ENCODE data around the gene KRTAP9-1.
"Not testable (repeated sequence)": the region's sequence is repeated elsewhere in the genome, so short reads cannot be mapped to it uniquely, and the experiment has no call there.

KRTAP9-1 gene

DNA sequence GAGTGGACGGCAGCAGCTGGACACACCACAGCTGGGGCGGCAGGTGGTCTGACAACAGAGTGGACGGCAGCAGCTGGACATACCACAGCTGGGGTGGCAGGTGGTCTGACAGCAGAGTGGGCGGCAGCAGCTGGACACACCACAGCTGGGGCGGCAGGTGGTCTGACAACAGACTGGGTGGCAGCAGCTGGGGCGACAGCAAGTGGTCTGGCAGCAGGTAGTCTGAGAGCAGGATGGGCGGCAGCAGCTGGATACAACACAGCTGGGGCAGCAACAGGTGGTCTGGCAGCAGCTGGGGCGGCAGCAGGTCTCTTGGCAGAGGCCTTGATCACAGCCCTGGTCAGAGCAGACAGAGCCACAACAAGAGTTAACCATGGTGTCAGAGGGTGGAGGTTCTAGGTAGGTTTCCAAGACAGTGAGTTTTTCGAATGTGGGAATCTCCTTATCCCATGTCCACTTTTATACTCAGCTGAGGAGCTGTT lies 5.2 kb upstream of the KRTAP9-1 start, which contains the start of gene KRTAP4-1:
KRTAP4-1 (minus strand) TSS at position 432 of the 482 bp plus-strand sequence; CDS start at position 375, 57 bp downstream.
- FAIRE-seq, result no peak

DNA sequence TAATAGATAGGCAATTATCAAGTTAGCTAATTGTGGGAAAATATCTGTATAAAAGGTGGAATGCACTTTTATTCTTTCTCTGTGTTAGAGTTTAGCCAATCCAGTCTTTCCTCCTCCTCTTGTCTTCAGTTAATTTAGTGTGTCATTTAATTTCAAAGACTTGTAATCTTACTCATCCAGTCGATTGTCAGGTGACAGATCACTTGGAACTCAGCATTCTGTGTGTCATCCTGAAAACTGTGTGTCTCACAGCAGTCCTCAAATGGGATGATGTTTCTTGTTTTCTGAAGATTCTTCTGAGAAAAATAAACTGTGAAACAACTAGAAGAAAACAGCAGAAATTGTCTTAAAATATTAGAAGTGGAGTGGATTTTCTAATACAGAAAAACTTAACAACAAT lies 4.7 kb upstream of the KRTAP9-1 start:
- no peak for FAIRE-seq

DNA sequence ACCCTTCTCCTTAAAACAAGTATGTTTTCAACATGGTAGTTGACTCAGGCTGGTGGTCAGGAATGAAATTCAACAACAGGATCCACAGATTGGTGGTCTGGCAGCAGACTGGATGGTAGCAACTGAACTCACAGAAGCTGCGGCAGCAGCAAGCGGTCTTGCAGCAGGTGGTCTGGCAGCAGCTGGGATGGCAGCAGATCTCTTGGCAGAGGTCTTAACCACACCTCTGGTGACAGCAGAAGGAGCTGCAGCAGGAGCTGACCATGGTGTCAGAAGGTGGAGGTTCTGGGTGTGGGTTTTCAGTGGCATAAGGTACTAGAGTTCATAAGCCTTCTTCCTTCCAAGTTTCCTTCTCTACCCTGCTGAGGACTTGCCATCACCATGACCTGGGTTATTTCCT lies 2.8 kb upstream of the KRTAP9-1 start:
- FAIRE-seq, result no peak

- FAIRE-seq, result no peak
Observed at GRCh38 chr17:41190328-41190727, 641 bp downstream of the KRTAP9-1 start.

- no peak for FAIRE-seq
Observed at GRCh38 chr17:41196068-41196467, 6.4 kb downstream of the KRTAP9-1 start.

DNA sequence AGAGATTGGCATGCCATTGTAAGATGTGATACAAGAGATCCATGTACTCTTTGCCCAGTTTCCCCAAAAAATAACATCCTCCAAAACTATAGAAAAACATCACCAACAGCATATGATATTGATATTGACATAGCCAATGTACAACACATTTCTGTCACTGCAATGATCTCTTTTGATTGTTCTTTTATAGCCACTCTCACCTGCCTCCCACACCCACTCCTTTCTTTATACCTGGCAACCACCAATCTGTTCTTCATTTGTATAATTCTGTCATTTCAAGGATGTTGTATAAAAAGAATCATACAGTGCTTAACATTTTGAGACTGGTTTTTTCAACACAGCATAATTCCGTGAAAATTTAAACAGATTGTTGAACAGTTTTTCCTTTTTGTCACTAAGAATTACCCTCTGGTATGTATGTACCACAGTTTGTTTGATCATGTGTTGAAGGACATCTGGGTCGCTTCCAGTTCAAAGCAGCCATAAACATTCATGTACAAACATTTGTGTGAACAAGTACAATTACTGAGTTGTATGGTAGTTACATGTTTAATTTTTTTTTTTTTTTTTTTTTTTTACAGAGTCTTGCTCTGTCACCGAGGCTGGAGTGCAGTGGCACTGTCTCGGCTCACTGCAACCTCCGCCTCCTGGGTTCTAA lies 9.9 kb downstream of the KRTAP9-1 start:
- FAIRE-seq, result no peak

- FAIRE-seq, result no peak
Observed at GRCh38 chr17:41211845-41212466, 22.3 kb downstream of the KRTAP9-1 start.

DNA sequence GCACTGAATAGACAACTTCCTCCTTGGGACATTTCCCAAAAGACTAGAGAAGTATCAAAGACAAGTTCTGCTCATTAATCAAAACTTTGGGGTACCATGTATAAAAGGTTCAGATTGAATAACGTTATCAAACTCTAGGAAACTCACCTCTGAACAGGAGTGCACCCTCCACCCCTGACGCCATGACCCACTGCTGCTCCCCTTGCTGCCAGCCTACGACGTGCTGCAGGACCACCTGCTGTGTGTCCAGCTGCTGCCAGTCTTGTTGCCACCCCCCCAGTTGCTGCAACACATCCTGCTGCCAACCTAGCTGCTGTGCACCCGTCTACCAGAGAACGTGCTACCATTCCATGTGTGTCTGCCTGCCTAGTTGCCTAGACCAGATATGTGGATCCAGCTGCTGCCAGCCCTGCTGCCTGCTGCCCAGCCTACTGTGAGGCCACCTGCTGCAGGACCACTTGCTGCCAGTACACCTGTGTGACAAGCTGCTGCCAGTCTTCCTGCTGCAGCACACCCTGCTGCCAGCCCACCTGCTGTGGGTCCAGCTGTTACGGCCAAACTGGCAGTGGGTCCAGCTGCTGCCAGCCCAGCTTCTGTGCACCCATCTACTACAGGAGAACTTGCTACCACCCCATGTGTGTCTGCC lies 23.0 kb downstream of the KRTAP9-1 start:
- FAIRE-seq, result no peak

- no peak for FAIRE-seq
Observed at GRCh38 chr17:41215681-41216080, 26.0 kb downstream of the KRTAP9-1 start.

GRCh38 chr17:41223821-41224220 lies 34.1 kb downstream of the KRTAP9-1 start:
- FAIRE-seq, result no peak

DNA sequence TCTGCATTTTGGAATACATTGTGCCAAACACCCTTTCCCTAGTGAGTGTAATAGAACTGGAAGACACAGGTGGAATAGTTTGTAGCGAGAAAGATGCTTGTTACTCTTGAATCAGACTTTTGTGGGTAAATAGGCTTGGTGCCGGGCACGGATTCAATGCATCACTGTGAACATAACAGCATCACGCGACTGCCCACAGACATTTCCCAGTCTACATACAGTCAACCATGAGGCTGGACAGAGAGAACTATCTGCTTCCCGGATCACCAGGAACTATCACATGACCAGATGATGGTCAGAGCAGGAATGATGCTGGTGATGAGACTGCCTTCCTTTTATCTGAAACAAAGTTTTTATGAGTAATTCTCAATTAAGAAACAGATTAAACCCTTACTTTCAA lies 36.4 kb downstream of the KRTAP9-1 start:
- FAIRE-seq, result no peak

DNA sequence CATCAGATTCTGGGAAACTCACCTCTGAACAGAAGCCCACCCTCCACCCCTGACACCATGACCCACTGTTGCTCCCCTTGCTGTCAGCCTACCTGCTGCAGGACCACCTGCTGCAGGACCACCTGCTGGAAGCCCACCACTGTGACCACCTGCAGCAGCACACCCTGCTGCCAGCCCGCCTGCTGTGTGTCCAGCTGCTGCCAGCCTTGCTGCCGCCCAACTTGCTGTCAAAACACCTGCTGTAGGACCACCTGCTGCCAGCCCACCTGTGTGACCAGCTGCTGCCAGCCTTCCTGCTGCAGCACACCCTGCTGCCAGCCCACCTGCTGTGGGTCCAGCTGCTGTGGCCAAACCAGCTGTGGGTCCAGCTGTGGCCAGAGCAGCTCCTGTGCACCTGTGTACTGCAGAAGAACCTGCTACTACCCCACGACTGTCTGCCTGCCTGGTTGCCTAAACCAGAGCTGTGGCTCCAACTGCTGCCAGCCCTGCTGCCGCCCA lies 37.0 kb downstream of the KRTAP9-1 start, which contains the start of gene KRTAP9-2:
KRTAP9-2 (plus strand) TSS at position 51 of the 498 bp plus-strand sequence; CDS start at position 58, 7 bp downstream.
- FAIRE-seq, result not testable (repeated sequence)

DNA sequence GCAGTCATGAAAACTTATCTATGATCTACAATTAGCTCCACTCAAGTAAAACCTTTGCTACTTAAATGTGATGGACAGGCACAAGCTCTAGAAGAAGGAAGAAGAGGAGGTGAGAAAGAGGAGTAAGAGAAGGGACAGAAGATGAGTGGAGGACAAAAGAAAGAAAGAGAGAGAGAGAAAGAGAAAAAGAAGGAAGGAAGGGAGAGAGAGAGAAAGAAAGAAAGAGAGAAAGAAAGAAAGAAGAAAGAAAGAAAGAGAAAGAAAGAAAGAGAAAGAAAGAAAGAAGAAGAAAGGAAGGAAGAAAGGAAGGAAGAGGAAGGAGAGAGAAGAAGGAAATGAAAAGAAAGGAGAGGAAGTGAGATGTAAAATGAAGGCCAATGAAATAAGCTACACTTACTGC lies 40.4 kb downstream of the KRTAP9-1 start:
- no peak for FAIRE-seq

GRCh38 chr17:41231731-41232130 lies 42.0 kb downstream of the KRTAP9-1 start:
- no peak for FAIRE-seq

DNA sequence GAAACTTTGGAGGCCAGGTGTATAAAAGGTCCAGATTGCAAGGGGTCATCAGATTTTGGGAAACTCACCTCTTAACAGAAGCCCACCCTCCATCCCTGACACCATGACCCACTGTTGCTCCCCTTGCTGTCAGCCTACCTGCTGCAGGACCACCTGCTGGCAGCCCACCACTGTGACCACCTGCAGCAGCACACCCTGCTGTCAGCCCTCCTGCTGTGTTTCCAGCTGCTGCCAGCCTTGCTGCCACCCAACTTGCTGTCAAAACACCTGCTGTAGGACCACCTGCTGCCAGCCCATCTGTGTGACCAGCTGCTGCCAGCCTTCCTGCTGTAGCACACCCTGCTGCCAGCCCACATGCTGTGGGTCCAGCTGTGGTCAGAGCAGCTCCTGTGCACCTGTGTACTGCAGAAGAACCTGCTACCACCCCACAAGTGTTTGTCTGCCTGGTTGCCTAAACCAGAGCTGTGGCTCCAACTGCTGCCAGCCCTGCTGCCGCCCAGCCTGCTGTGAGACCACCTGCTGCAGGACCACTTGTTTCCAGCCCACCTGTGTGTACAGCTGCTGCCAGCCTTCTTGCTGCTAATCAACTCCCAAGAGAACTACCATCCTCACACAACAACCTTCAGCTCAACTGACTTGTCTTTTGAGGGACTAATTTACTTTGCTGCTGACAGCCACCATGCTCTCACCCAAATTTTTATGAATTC lies 42.9 kb downstream of the KRTAP9-1 start, which contains the start of gene KRTAP9-3:
KRTAP9-3 (plus strand) TSS at position 51 of the 707 bp plus-strand sequence; CDS start at position 104, 53 bp downstream.
- not testable (repeated sequence) for FAIRE-seq

GRCh38 chr17:41237116-41237515 lies 47.4 kb downstream of the KRTAP9-1 start:
- FAIRE-seq, result not testable (repeated sequence)

GRCh38 chr17:41237949-41238437 lies 48.3 kb downstream of the KRTAP9-1 start, which contains the start of gene KRTAP9-8:
Gene KRTAP9-8, plus strand, starts transcription at chr17:41237999. Its CDS starts 53 bp downstream, at chr17:41238052.
- FAIRE-seq, result not testable (repeated sequence)

All from A204.1 (cell line).